Panc1 (cell line): ENCODE results near the gene PDE4B.

ENCODE experiments used
- TCF7L2 ChIP-seq: IDR thresholded peaks from 2 replicates; pipeline ENCODE4 v1.6.1; 2011; ENCODE audit warnings: mild to moderate bottlenecking, low read depth, low read length, inconsistent platforms
- TF ChIP-seq, protein P1 (sequence below): fragments of 450-650 bp; IDR thresholded peaks from 2 replicates; pipeline ENCODE4 v1.5.1; 2017; ENCODE audit warnings: mild to moderate bottlenecking
- TF ChIP-seq, protein P2 (sequence below), 2 experiments: IDR thresholded peaks; 2 replicates each; pipeline ENCODE4 v1.6.1; 2011 to 2012; ENCODE audit warnings: low read depth in 2 of 2, control low read depth in 1 of 2, low read length in 1 of 2, mild to moderate bottlenecking in 1 of 2, moderate library complexity in 1 of 2; ENCODE audit not compliant: insufficient read depth in 1 of 2

GRCh38 chr1:65799601-65800000 is 6.9 kb downstream of the PDE4B start:
- TF ChIP-seq, protein P1, sequence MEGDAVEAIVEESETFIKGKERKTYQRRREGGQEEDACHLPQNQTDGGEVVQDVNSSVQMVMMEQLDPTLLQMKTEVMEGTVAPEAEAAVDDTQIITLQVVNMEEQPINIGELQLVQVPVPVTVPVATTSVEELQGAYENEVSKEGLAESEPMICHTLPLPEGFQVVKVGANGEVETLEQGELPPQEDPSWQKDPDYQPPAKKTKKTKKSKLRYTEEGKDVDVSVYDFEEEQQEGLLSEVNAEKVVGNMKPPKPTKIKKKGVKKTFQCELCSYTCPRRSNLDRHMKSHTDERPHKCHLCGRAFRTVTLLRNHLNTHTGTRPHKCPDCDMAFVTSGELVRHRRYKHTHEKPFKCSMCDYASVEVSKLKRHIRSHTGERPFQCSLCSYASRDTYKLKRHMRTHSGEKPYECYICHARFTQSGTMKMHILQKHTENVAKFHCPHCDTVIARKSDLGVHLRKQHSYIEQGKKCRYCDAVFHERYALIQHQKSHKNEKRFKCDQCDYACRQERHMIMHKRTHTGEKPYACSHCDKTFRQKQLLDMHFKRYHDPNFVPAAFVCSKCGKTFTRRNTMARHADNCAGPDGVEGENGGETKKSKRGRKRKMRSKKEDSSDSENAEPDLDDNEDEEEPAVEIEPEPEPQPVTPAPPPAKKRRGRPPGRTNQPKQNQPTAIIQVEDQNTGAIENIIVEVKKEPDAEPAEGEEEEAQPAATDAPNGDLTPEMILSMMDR, result no peak
- TF ChIP-seq, protein P2, sequence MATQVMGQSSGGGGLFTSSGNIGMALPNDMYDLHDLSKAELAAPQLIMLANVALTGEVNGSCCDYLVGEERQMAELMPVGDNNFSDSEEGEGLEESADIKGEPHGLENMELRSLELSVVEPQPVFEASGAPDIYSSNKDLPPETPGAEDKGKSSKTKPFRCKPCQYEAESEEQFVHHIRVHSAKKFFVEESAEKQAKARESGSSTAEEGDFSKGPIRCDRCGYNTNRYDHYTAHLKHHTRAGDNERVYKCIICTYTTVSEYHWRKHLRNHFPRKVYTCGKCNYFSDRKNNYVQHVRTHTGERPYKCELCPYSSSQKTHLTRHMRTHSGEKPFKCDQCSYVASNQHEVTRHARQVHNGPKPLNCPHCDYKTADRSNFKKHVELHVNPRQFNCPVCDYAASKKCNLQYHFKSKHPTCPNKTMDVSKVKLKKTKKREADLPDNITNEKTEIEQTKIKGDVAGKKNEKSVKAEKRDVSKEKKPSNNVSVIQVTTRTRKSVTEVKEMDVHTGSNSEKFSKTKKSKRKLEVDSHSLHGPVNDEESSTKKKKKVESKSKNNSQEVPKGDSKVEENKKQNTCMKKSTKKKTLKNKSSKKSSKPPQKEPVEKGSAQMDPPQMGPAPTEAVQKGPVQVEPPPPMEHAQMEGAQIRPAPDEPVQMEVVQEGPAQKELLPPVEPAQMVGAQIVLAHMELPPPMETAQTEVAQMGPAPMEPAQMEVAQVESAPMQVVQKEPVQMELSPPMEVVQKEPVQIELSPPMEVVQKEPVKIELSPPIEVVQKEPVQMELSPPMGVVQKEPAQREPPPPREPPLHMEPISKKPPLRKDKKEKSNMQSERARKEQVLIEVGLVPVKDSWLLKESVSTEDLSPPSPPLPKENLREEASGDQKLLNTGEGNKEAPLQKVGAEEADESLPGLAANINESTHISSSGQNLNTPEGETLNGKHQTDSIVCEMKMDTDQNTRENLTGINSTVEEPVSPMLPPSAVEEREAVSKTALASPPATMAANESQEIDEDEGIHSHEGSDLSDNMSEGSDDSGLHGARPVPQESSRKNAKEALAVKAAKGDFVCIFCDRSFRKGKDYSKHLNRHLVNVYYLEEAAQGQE (IDR thresholded peaks at IDR 0.05; ENCODE audit: insufficient read depth in 1 of 2, low read depth in 2 of 2, low read length in 1 of 2), result no peak
- TF ChIP-seq TCF7L2, result no peak
